CD1c-positive myeloid dendritic cell (primary cell): ENCODE data around the gene DYNAP.

Experiments
- DNase-seq: peaks from one replicate; pipeline ENCODE4 v3.0.0-alpha.2; 2016; ENCODE audit errors: extremely low spot score

DYNAP gene, protein sequence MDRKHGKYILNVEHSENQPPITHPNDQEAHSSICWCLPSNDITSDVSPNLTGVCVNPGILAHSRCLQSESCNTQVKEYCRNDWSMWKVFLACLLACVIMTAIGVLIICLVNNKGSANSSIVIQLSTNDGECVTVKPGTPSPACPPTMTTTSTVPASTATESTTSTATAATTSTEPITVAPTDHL

GRCh38 chr18:54590945-54591344 is at the start of gene DYNAP:
TSS of gene DYNAP (plus strand) at chr18:54591245. CDS start at chr18:54591283, 38 bp downstream.
- no peak for DNase-seq

DNA sequence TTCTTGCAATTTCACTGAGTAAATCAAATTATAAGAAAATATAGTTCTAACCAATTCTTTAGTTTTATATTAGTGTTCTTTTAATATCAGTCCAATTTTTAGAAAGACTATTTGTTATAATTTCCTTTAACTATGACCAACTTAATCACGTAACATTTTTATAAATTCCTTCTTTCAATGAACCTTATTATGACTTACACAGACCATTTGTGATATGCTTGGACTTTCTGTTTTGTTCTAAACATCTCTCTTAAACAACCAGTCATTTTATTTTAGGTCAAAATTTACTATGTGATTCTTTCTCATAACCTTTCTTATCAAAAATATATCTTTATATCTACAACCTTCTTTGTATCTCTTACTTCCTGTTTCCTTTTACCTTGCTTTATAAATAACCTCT is 39.5 kb upstream of the DYNAP start:
- DNase-seq = no peak

GRCh38 chr18:54555286-54555685 is 35.8 kb upstream of the DYNAP start:
- no peak for DNase-seq

DNA sequence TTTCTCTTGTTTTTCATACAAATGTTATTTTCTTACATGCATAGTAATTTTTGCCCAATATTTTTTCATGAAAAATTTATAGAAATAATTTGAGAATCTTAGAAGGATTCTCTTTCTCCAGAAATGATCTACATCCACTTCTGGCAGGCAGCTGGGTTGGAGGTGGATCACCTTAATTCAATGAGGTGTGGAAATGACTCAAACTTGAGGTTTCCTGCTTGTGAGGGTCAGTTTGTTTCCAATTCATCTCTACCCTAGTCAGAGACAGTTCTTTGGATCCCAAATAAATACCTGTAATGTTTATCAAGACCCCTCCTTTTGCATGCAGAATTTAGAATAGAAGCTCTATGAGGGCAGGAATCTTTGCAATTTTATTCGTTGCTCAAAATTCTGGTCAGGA is 35.0 kb upstream of the DYNAP start:
- no peak for DNase-seq

GRCh38 chr18:54557958-54558357 is 33.1 kb upstream of the DYNAP start:
- no peak for DNase-seq

- DNase-seq = peak; percentile 5
Observed at GRCh38 chr18:54558609-54559585, 32.1 kb upstream of the DYNAP start.

GRCh38 chr18:54561706-54562267 is 29.3 kb upstream of the DYNAP start:
- no peak for DNase-seq

DNA sequence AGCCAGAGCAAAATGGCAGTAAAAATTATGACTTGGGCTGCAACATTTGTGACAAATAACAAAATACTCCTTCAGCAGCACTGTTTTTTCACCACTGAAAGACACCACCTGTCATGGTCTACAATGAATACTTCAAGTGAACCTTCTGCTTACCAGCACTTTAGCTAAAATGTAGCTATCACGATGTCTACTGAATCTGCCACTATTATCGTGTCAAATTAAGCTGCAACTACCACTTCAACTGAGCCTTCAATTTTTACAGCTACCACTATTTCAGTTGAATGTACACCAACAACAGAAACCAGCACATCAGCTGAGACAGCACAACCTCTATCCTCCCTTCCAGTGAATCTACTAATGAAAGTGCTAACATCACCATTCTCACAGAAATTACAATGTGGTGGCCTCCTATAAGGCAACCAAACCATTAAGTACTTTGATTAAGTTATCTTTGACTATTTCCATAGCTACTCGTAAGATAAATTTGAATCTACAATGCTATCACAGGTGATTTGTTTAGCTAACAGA is 10.8 kb upstream of the DYNAP start:
- DNase-seq = no peak

DNA sequence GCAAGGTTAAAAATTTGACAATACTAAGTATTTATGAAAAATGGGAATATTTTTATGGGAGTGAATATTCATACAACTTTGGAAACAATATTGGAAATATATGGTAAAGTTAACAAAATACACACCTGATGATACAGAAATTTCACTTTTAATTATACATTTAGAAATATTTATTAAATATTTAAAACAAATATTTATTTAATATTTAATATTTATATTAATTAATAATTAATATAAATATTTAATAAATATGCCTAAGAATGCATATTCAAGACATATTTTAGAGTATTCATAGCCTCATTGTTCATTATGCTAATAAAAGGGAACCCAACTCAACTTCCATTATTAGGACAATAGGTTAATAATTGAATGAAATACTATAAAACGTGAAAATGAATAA is 7.0 kb upstream of the DYNAP start:
- DNase-seq = no peak

DNA sequence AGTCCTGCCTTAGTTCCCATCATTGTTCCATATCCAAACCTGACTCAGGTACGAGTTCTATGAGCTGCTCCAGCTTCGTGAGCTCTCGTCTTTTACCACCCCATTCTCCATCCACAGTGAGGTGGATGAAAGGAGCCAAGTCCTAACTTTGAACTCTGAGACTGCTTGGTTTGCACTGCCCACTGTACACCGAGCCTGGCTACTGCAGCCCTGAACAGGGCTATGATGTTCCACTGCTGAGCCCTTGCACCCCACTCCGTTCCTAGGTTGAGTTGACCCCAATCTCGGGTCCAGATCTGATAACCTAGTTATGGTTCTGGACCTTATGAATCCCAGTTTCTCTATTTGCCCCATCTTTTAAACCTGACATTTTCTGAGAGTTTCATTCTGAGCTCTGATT is 5.3 kb upstream of the DYNAP start:
- no peak for DNase-seq

GRCh38 chr18:54604211-54604610 is 13.2 kb downstream of the DYNAP start:
- DNase-seq = no peak

GRCh38 chr18:54606835-54607212 is 15.8 kb downstream of the DYNAP start:
- no peak for DNase-seq

GRCh38 chr18:54607213-54608027 is 16.4 kb downstream of the DYNAP start:
- no peak for DNase-seq

- DNase-seq = no peak
Observed at GRCh38 chr18:54608028-54608642, 17.1 kb downstream of the DYNAP start.

GRCh38 chr18:54611816-54612215 is 20.8 kb downstream of the DYNAP start:
- DNase-seq = no peak

DNA sequence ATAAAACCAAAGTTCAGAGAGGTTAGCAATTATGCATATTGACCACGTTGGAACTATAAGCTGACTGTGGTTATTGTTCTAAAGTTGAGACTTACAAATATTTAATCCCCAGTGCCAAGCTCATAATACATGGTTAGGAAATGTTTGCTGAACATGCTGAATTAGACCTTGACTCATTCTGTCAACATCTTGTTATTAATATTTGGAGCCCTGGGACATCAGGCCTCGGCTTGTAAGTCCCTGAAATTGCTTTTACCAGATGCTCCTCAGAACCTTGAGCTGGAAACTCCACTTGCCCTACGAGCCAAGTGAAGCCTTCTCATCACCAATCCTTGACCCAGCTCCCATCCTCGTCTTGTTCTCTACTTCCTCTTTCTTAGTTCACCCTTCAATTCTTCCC is 21.2 kb downstream of the DYNAP start:
- no peak for DNase-seq

DNA sequence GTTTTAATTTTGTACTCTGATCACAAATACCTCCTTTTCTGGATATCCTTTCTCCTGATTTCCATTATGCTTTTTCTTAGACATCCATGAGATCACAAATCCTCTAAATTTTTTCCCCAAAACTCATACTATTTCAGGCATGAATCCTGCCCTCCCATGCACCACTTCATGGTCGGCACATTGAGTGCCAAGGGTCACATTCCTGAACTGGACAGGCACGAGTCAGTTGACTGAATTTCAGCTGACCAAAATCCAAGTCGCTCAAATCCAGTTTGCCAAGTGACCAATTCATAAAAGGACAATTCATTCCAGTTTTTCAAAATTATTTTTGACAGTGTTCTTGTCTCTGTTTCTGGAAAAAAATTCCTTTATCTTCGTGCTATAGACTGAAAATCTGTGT is 22.1 kb downstream of the DYNAP start:
- no peak for DNase-seq

GRCh38 chr18:54616220-54616848 is 25.3 kb downstream of the DYNAP start:
- DNase-seq = no peak

DNA sequence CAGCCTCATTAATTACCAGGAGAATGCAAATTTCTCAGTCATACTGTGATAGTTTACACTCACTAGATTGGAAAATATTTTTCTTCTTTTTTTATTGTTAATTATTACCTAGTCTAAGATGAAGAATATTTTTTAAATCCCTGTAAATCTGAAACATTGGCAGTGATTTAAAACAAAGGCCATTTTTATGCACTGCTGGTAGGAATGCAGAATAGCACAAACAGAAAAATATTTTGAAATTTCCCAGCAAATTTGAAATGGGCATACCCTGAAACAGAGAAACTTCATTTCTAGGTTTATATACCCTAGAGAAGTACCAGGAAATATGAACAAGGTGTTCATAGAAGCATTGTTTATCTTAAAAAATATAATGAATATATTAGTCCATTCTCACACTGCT is 31.0 kb downstream of the DYNAP start:
- DNase-seq = no peak

- no peak for DNase-seq
Observed at GRCh38 chr18:54626779-54627178, 35.7 kb downstream of the DYNAP start.

GRCh38 chr18:54630963-54631362 is 39.9 kb downstream of the DYNAP start:
- DNase-seq = no peak
